HG03066 (cell line): Measurements from ENCODE around the gene ARNT2.

Experiments
- ATAC-seq: cut with Tn5 transposase; IDR thresholded peaks from one replicate; pipeline ENCODE4 v1.9.1; 2021; ENCODE audit warnings: low read depth; ENCODE audit not compliant: unreplicated experiment

The ARNT2 gene

DNA sequence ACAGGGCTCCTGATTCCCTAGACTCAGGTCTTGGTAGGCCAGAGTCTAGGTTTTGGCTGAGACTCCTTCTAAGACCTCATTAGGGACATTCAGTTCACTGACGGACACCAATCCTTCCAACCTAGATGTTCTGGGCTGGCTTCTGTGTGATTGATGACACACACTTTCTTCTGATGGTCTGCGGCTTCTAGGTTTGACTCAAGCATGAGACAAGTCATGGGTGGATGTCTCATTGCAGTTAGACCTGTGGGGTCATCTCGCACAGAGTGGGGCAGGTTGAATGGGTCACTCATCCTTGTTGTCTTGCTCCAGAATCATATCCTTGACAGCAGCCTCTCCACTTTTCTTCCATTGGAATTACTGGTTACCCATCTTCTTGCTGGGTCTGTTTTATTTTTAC, 35.8 kb downstream of the ARNT2 start:
- ATAC-seq, result no peak

DNA sequence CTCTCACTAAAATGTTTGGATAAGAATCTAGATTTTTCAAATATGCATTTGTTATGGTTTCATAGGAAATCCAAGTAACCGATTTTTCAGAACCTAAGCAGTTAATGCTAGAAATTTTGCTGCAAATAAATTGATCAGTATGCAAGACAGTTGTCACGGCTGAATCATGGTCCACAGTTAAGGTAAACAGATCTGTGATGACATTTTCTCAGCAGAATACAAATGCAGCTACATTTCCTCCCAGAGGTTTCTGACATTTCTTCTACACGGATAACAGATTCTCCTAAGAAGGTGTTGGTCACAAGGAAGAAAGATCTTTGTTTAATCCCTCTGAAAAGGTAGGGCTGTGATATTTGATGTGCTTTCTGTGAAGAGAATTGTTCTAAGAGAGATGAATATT, 36.9 kb downstream of the ARNT2 start:
- ATAC-seq, result no peak

DNA sequence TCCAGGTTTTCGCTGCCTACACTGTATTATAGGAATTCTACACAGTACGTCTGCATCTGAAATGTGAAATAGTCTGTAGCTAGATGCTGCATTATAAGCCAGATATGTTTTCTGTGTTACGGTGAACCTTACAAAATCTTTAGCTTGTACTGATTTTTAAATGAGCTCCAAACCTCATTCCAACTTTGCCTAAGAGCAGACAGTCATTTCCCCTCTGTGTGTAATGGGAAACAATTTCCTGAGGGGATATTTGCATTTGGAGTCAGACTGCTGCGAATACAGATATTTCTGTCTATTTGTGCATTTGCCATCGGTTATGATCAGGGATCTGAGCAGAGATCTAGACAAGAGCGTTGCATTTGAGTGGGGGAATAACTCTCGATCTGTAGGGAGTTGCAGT, 37.5 kb downstream of the ARNT2 start:
- no peak for ATAC-seq

DNA sequence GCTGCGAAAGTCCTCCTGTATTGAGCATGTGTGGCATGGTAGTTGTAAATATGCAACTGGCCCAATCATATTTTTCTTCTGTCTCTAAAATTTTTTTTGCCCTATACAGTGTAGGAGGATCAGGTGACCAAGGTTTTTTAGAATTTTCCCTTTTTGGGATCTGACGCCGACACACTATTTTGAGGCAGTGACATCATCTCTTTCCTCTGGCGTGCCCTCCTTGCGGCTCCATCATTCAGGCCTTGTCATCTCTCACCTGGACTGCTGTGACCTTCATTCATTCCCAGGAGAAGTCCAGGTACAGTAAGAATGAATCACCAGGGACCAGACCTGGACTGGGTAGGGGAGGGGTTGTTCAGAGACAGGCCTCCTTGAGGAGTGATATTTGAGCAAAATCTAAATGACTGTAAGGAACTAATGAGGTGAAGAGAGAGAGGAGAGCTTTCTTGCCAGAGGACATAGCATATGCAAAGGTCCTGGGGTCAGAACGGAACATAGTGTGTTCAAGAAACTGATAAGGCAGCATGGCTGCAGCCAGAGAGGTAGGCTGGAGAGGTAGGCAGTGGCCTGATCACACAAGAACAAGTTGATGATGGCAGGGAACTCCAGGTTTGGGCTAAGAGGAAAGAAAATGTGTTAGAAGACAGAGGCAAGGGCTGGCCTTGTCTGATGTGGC, 38.7 kb downstream of the ARNT2 start:
- ATAC-seq, result no peak

DNA sequence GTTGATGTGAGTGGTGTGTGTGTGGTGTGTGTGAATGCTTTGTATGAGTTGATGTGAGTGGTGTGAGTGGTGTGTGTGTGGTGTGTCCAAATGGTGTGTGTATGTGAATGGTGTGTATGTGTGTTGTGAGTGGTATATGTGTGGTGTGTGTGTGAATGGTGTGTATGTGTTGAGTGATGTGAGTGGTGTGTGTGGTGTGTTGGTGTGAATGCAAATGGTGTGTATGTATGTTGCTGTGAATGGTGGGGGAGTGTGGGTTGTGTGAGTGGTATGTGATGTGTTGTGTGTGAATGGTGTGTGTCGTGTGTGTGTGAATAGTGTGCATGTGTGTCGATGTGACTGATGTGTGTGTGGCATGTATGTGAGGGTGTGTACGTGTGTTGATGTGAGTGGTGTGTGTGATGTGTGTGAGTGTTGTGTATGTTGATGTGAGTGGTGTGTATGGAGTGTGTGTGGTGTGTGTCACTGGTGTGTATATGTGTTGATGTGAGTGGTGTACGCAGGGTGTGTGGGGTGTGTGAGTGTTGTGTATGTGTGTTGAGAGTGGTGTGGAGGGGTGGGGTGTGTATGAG, 40.6 kb downstream of the ARNT2 start:
- no peak for ATAC-seq

DNA sequence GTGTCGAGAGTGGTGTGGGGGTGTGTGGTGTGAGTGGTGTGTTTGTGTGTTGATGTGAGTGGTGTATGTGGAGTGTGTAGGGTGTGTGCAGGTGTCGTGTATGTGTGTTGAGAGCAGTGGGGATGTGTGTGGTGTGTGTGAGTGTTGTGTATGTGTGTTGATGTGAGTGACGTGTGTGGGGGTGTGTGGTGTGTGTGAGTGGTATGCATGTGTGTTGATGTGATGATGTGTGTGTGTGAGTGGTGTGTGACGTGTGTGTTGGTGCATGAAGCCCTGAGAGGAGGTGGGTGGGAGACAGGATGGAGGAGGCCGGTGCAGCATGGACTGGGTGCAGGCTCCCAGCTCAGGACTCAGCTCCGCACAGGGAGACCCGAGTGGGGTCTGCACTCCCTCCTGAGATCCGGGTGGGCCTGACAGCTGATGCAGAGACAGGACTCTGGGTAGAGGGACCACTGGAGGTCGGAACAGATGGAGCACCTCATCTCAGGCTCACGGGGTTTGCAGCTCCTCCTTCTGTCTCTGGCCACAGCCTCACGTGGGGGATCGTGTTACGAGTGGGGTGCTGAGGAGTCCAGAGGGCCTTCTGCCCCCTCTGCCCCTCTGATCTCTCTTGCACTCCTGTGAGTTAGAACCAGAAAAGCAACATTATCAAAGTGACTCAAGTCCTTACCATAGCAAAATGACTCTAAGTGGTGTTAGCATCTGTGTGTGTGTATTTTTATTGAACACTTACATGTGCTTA, 41.3 kb downstream of the ARNT2 start:
- ATAC-seq, result no peak

DNA sequence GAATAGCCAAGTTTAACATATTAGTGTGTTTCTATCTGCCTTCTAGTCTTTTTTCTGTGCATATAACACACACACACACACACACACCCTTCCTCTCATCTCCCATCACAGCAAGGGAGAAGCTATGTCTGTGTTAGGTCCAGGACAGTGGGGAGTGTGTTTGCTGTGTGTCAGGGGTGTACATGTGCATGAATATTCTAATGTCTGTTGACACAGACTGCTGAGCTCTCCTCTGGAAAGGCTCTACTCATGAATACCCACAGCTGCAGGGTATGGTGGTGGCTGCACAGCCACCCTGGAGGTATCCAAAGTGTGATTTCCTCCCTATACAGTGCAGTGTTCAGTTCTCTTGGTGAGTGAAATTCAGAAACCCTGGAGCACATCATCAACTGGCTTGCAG, 42.9 kb downstream of the ARNT2 start:
- no peak for ATAC-seq

DNA sequence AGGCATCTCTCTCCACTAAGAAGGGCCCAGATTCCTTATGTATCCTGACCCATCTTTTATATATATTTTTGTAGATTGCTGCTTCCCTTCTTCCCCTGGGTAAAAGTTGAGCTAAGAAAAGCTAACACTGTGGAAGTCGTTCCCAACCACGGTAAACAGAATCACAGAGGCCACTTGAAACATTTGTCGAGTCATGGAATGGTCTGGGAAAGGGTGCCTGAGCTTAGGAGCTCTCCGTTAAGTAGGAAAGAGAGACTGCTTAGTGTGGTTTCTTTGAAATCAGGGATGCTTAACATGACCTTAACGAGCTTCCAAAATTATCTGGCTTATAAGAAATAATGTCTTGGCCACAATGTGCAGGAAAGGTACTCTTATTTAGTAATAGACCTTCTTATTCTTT, 45.6 kb downstream of the ARNT2 start:
- no peak for ATAC-seq

DNA sequence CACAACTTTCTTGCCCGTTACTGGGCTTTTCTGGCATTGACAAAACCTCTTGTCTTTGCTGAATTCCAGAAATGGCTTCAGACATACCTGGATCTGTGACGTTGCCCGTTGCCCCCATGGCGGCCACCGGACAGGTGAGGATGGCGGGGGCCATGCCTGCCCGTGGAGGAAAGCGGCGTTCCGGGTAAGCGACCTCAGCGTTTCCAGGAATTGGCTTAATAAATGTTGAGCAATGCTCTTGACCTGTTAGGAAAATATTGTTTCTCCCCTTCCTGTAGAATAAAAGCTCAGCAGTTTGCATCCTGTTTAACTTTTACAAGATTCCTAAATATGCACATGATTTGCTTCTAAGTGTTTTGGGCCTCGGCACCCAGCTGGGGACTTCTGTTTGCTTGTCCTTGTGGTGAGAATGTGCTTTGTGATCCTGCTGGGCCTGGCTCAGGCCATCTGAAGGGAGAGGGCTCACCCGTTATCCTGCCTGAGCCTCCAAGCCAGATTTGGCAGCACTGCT, 46.7 kb downstream of the ARNT2 start:
- no peak for ATAC-seq

DNA sequence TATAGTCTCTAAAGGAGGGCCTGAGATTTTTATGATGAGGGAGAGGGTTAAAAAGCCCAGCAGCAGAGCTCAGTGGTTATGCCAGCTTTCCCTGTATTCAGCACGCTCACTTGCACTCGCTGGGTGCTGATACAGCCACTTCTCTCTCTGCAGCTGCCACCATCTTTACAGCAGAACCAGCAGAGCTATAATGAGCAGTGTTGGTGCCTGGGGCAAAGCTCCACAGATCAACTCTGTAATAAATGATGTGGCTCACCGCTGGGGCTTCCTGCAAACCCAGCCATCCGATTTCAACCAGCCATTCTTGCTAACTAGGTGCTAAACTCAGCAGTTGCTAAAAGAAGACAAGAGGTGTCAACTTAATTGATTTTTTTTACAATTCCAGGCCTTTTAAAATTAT, 48.0 kb downstream of the ARNT2 start:
- no peak for ATAC-seq

DNA sequence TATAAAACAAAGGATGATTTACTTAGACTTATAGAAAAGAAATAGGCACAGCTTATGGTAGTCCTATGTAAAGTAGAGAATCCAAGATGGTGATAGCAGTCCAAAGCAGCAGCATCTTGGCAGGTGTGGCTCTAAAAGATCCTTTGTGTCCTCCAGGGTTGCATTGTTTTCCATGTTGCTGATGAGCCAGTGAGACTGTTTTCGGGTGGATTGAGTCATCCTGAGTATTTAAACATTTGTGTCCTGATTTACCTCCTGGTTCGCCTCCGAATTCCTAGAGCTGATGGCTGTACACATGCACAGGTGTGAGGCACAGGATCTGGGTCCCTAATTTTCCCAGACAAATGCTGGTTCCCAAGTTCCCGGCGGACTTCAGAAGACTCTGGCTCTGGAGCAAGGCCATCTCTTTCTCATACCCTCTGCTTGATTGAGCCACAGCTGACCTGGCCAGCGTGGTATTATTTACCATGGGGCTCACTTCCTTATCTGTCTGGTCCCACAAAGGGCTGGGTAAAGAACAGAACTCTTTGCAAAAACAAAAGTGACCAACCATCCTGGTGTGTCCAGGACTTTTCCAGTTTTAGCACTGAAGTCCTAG, 51.0 kb downstream of the ARNT2 start:
- no peak for ATAC-seq

DNA sequence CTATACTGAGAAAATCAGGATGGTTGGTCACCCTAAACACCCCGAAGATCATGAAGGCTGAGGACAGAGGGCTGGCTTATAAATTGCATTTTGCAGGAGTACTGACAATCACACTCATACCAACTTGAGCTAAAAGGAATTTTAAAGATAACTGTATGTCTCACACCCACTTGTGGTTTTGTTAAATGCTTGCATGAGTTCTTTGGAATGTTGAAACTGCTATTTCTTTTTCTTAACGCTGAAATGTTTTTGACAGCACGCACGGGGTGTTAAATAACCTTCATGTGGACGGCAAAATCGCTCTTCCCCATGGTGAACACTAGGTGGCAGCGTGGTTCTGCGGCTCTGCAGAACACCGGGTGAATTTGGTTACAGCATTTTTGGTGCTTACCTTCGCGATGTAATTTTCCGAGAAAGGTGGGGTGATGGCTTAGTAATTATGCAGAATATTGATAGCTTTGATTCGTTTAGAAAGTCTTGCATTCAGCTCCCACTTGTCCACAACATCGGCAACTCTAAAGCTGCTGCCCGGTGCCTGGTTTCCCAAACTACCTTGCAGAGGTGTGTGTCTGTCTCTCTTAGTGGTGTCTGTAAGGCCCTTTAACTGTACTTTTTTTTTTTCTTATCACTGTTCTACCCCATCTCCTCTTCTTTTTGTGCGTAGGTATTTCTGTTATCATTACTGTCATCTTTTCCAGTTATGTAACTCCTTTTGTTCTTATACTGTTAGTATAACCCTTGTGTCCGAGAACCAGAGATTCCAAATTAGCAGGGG, 51.7 kb downstream of the ARNT2 start:
- peak; percentile 69 for ATAC-seq

DNA sequence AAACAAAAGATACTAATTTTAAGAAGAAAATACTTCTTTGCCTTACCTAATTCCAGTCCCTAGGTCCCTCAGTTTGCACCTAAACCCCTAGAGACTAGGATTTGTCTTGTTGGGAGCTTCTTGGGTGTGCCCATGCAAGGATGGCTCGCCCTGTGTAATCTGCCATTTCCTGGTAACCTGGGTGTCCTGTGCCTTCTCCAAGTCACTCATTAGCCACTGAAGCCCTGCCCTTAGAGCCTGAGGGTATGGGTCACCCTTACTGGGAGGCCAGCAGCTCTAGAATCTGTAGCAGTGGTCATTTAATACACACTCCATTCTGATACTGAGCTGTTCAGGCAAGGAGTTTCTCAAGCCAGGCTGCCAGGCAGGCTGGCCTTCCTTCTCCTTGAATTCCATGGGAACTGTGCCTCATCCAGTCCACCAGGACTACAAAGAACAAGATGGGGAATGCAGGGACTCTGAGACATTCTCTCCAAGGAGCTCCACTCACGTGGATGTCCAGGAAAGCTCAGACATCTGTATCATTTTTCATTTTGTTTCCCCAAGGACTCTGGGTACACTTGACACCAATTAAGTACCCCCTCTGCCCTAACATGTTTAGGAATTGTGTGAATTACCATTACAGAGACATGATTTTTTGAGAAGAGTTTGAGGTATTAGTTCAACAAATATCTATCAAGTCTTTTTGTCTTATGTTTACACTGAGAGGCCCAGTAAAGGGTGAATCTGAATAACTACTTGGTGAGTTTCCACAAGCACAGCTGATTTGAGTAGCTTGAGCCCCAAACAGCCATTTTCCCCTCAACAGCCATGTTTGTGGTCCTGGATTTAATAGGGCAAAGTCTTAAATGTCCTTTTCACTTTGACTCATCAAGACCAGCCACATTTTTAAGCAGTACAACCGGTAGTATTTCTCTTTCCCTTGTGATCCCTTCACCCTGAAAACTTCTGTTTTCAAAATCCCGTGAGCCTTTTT, 52.6 kb downstream of the ARNT2 start:
- ATAC-seq, result no peak

DNA sequence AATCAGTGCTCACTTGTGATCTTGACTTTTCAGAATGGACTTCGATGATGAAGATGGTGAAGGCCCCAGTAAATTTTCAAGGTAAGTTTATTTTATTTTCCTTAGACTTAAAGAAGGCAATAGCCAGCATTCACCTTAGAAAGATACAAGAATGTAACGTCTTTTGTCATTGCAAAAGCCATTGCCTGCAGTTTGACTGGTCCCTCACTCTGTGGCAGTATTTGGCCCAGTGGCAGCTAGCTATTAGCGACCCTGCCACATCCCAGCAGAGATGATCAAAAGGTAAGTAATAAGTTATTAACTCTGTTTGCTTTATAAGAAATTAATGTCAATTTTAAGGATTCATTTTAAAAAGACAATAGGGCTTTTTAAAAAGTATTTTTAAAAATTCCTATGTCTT, 53.7 kb downstream of the ARNT2 start:
- no peak for ATAC-seq

DNA sequence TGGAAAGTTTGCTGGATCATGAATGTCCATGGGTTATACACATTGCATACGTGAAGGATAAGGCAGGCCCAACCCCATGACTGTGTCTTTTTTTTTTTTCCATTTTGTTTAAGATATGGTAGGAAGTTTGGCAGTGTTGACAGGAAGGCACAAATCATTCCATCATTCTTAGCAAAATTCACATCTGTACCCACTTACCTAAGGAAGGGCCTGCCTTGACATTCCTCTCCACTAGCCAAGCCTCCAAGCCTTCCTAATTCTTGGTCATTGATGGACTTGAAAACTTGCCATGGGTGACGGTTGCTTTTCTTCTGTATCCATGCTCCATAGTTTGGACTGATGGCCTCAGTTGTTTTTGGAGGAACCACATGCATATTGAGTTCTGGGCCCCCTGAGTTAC, 54.4 kb downstream of the ARNT2 start:
- ATAC-seq, result no peak

DNA sequence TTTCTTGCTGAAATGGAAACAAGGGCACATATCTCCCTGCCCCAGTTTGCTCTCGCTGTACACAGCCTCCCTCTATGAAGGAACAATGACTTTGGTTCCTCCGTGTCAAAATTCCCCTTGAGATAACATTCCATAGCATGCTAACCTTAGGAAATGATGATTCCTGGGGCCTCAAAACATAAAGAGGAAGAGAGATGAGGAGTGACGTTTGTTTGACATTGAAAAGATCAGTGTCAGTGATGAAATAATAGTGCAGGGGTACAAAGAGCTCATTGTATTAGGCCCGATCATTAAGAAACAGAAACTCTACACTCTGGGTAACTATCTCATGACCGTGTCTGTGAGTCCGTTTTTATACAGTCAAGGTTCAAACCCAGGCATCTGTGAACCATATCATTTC, 55.2 kb downstream of the ARNT2 start:
- no peak for ATAC-seq

DNA sequence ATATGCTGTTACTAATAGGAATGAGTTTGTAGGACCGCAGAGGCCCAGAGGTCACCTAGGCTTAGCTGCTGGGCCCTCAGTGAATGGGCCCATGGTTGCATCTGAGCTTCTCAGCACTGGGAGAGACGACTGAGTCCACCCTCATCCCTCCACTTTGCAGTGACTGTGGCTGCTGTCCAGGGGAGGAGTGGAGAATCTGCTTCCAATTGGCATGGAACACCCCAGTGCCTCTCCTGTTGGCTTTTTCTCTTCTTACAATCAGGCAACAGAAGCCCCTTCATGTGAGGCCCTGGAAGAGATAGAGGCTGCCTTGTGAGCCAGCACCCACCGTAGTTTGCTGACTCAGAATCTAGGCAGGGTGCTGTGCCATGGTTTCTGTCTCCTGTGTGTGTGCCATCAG, 55.6 kb downstream of the ARNT2 start:
- no peak for ATAC-seq

DNA sequence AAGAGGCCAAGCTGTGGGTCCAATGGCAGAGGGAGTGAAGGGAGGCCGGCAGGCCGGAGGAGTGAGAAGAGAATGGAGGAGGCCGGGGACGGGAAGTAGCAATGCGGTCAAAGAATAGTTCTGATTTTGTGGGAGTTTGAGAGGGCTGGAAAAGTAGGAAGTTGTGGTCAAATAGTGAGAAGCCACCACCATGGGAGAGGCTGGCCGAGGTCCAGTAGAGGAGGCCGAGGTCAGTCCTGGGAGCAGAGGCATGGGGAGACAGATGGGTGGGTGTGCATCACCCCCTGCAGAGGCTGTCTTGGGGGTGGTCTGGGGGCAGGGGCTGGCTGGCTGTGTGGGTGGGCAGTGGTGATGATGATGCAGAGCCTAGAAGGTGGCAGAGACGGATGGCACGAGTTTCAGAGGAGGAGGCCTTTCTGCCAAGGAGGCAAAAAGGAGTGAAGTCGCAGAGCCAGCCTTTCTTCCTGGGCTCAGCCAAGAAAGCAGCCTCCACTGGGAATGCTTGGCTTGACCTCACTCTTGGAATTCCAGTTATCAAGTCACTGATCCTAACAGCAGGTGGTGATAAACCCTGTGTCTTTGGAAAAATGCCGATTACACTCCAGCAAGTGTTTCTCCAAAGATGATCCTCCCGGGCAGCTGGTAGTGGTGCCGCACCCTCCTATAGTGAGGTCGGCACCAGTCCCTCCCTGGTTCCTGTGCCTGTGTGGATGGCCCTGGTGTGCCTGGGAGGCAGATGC, 57.3 kb downstream of the ARNT2 start:
- ATAC-seq, result no peak

DNA sequence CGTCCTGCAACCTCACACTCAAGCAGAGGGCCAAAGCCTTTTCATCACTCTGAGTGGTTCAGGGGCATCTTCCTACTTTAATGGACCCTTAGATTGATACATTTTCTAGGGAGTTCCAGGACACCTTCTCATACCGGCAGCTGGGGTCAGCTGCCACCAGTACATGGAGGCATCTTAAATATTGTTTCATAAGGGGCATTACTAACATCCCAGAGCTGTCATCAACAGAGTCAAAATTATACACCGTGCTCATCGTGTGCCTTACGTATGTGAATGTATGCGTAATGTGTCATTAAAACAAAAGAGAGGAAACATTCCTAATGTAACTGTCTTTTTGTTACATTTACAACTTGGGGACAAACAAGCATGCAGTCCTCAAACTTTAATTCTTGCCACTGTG, 57.9 kb downstream of the ARNT2 start:
- ATAC-seq, result no peak
